K562 (cell line): ENCODE measurements around the gene UQCRC1. TPM values are rescaled to one million over a fixed set of nuclear protein-coding genes. Genes with fewer than 3 reads are reported as not detected.

Experiments
- ATAC-seq: fragments of 200-7000 bp; cut with Tn5 transposase; 3 replicates; pipeline ENCODE4 v1.9.1; 2020; ENCODE audit warnings: moderate library complexity
- BruUV-seq: library from RNA; stranded (reverse); fragments of 400-500 nt; replicated peaks from 2 replicates; lab custom pipeline; 2021; lab: Mats Ljungman, UMichigan
- CTCF ChIA-PET: fragments of 300-600 bp; formaldehyde crosslinking; extraction: SDS; loops from one replicate; lab custom pipeline; 2021; ENCODE audit warnings: low intra/inter-chr PET ratio; lab: Yijun Ruan, JAX
- POLR2A ChIA-PET: fragments of 300-600, 350-650 bp; sonication (Branson Sonifier 250); formaldehyde crosslinking; extraction: SDS; loops from one replicate; lab custom pipeline; 2021; ENCODE audit warnings: antibody characterized with exemption, inconsistent platforms; lab: Yijun Ruan, JAX
- DNase-seq, 4 experiments: peaks; one replicate each; pipeline versions ENCODE4 v3.0.0 to v3.0.0-alpha.2; 2011 to 2018; ENCODE audit warnings: low spot score in 3 of 4, mixed read lengths in 3 of 4; ENCODE audit errors: extremely low read depth in 1 of 4
- FAIRE-seq: peaks from 2 replicates; lab custom pipeline; 2011; peaks lifted over from hg19 to GRCh38; lab: Jason Lieb, UNC
- H2AFZ ChIP-seq: 2 replicates; pipeline ENCODE4 v1.6.0; 2011; ENCODE audit warnings: low read depth, low read length, control low read depth, inconsistent platforms
- H3K27ac ChIP-seq: fragments of 200-600 bp; 3 replicates; pipeline ENCODE4 v1.8.0; 2011; ENCODE audit warnings: low read depth, mild to moderate bottlenecking, control low read depth, inconsistent platforms, low read length, moderate library complexity, mixed read lengths; ENCODE audit errors: extremely low read depth
- H3K27me3 ChIP-seq, 2 experiments: fragments of 300-600 bp in 1 of 2; 2 replicates in 1 of 2; 3 replicates in 1 of 2; pipeline versions ENCODE4 v1.6.0 to v1.8.0; 2011; ENCODE audit warnings: inconsistent platforms in 2 of 2, low read length in 2 of 2, mild to moderate bottlenecking in 1 of 2, mixed read lengths in 1 of 2, moderate library complexity in 1 of 2; ENCODE audit not compliant: control insufficient read depth in 2 of 2, insufficient read depth in 2 of 2
- H3K36me3 ChIP-seq: fragments of 300-600 bp; 3 replicates; pipeline ENCODE4 v1.8.0; 2011; ENCODE audit warnings: mild to moderate bottlenecking, low read length, inconsistent platforms; ENCODE audit not compliant: control insufficient read depth, insufficient read depth
- H3K4me1 ChIP-seq, 2 experiments: fragments of 200-600 bp in 1 of 2; replicated peaks in 1 of 2; 2 replicates in 1 of 2; 3 replicates in 1 of 2; pipeline versions ENCODE4 v1.5.1 to v1.8.0; 2011; ENCODE audit warnings: inconsistent platforms in 2 of 2, low read length in 2 of 2, mild to moderate bottlenecking in 1 of 2, mixed read lengths in 1 of 2, moderate library complexity in 1 of 2; ENCODE audit not compliant: control insufficient read depth in 2 of 2, insufficient read depth in 2 of 2
- H3K4me2 ChIP-seq: 2 replicates; pipeline ENCODE4 v1.6.1; 2011; ENCODE audit warnings: low read length, control low read depth, inconsistent platforms, mixed read lengths; ENCODE audit not compliant: insufficient read depth
- H3K4me3 ChIP-seq: fragments of 200-600 bp; sonication (generic), shearing (Covaris generic); 2 replicates; pipeline ENCODE4 v1.5.1; 2016; ENCODE audit warnings: control low read depth, inconsistent platforms
- H3K79me2 ChIP-seq: fragments of 200-600 bp; 3 replicates; pipeline ENCODE4 v1.8.0; 2011; ENCODE audit warnings: low read length, inconsistent platforms; ENCODE audit not compliant: control insufficient read depth, insufficient read depth
- H3K9ac ChIP-seq, 2 experiments: 2 replicates each; pipeline versions ENCODE4 v1.6.0 to v1.6.1; 2011; ENCODE audit warnings: low read depth in 2 of 2, low read length in 2 of 2, control low read depth in 1 of 2, inconsistent platforms in 1 of 2, mild to moderate bottlenecking in 1 of 2, mixed read lengths in 1 of 2; ENCODE audit not compliant: insufficient read depth in 1 of 2
- H3K9me1 ChIP-seq: one replicate; pipeline ENCODE4 v1.6.0; 2011; ENCODE audit warnings: inconsistent platforms, mild to moderate bottlenecking, low read length, moderate library complexity; ENCODE audit not compliant: control insufficient read depth, insufficient read depth
- H3K9me3 ChIP-seq: replicated peaks from 2 replicates; pipeline ENCODE4 v1.5.1; 2011; ENCODE audit warnings: low read depth, low read length, inconsistent platforms; ENCODE audit not compliant: control insufficient read depth, insufficient read depth
- H4K20me1 ChIP-seq: replicated peaks from 2 replicates; pipeline ENCODE4 v1.6.1; 2011; ENCODE audit warnings: low read length, inconsistent platforms, mixed read lengths; ENCODE audit not compliant: control insufficient read depth, insufficient read depth
- BCL6 ChIP-seq: fragments of 250-450 bp; sonication (Bioruptor Pico); IDR thresholded peaks from 2 replicates; pipeline ENCODE4 v1.4.0; 2020
- BMI1 ChIP-seq: fragments of 150-350 bp; IDR thresholded peaks from 2 replicates; pipeline ENCODE4 v1.6.1; 2014; ENCODE audit warnings: low read length
- POLR2G ChIP-seq: fragments of 200-400 bp; formaldehyde crosslinking; IDR thresholded peaks from 2 replicates; pipeline ENCODE4 v1.6.1; 2017; ENCODE audit warnings: low read depth, mild to moderate bottlenecking, antibody characterized with exemption, low read length, moderate library complexity
- RBFOX2 ChIP-seq: fragments of 200-400 bp; formaldehyde crosslinking; IDR thresholded peaks from 2 replicates; pipeline ENCODE4 v1.6.1; 2017; ENCODE audit warnings: low read depth, mild to moderate bottlenecking, low read length, moderate library complexity
- SOX6 ChIP-seq: fragments of 450-650 bp; IDR thresholded peaks from 2 replicates; pipeline ENCODE4 v1.6.1; 2014; ENCODE audit warnings: mild to moderate bottlenecking
- WGBS: fragments of 100-300 bp; shearing (Covaris generic); methylation state at CpG from one replicate; pipeline ENCODE4 v1.1.6; 2016; ENCODE audit warnings: low coverage, mixed read lengths; ENCODE audit not compliant: insufficient coverage; ENCODE audit errors: missing lambda C conversion rate; 5-methylcytosine and 5-hydroxymethylcytosine counted together
- in situ Hi-C: fragments of 300-500 bp; cut with MboI; formaldehyde crosslinking; loops from 4 replicates; pipeline ENCODE4 v1.15.0; 2018; ENCODE audit warnings: inconsistent platforms, mixed read lengths
- intact Hi-C: fragments of 100-400 bp; cut with micrococcal nuclease; formaldehyde crosslinking; loops from 2 replicates; pipeline ENCODE4 v1.14.2; 2022
- polyA plus RNA-seq, 8 experiments: library from polyadenylated mRNA; depleted of rRNA in 4 of 8; stranded (reverse) in 5 of 8; unstranded in 3 of 8; fragments of >200 nt; fragmentation: Nextera tagmentation in 2 of 8; fragmentation: Illumina TruSeq in 1 of 8; extraction: Ambion mirVana in 2 of 8; extraction: Trizol in 1 of 8; gene quantifications; 2 replicates each; pipeline versions ENCODE4 v1.2.1 to v1.2.3, GENCODE V29; 2011 to 2014; ENCODE audit warnings: inconsistent platforms in 1 of 8, missing spikeins in 1 of 8
- total RNA-seq, 7 experiments: library from RNA; depleted of rRNA in 6 of 7; stranded (reverse); fragments of >200 nt in 6 of 7; fragmentation: Illumina TruSeq in 2 of 7; extraction: Trizol in 2 of 7; gene quantifications; 2 replicates each; pipeline versions ENCODE4 v1.2.1 to v1.2.3, GENCODE V29; 2011 to 2021; ENCODE audit warnings: low replicate concordance in 1 of 7

The UQCRC1 gene
- total and polyA plus RNA-seq, 9 of the 15 experiments (the other 6 are each of a cell fraction or from before 2014, with no cell fraction given) = 125 to 424 (median 268) TPM

GRCh38 chr3:48621461-48621869 is 12.0 kb upstream of the UQCRC1 start, which contains the start of gene TMEM89:
TSS of gene TMEM89 (minus strand) at chr3:48621769. CDS start at chr3:48621756, 13 bp downstream.
- Histone ChIP-seq H3K79me2 (no peaks in the 10 kb centered on the region), H3K4me1 (peaks cover 0 to 7% of the 10 kb centered on the region in 2 experiments; a peak in 2 of 5 replicates), H3K27me3 (no peaks in the 10 kb centered on the region), H3K9ac (peak within 1 kb of the TSS in 1 of 2 experiments; percentile 5; a peak in 1 of 4 replicates), H3K27ac (no peak within 1 kb of the TSS), H3K36me3 (peaks cover 15% of the 10 kb centered on the region; the same call in 1 of the 3 replicates), H2AFZ (no peak within 1 kb of the TSS), H3K4me3 (no peak within 1 kb of the TSS), H3K9me1 (no peaks in the 10 kb centered on the region), H3K9me3 (peaks cover 6% of the 10 kb centered on the region; the same call in 1 of the 2 replicates), H3K4me2 (no peak within 1 kb of the TSS), H4K20me1 (no peaks in the 10 kb centered on the region)
- in situ Hi-C loops = no loop called here
- TF ChIP-seq BCL6 (no peak), RBFOX2 (0 out of 2 replicates have a peak, but pooled peaks have one; percentile 21), BMI1 (no peak), POLR2G (0 out of 2 replicates have a peak, but pooled peaks have one; percentile 14), SOX6 (no peak)
- FAIRE-seq = no peak
- CTCF ChIA-PET = no interaction called here
- WGBS = 52% methylated on average over 15 of the region's 19 CpGs
- ATAC-seq = no peak
- intact Hi-C loops = no loop called here
- no TSS peak for BruUV-seq
- DNase-seq = no peak
- POLR2A ChIA-PET = interaction anchor here (0.5 to 0.9 kb wide), 2 partner anchors 12 to 1059 kb away, joined by 3 to 5 read pairs; no protein-coding TSS in a partner anchor
